Neuron (in vitro differentiated cells): ENCODE data around the gene CCDC27.
"Not testable (repeated sequence)": the region's sequence is repeated elsewhere in the genome, so short reads cannot be mapped to it uniquely, and the experiment has no call there.

Source experiments
- H2AFZ ChIP-seq: one replicate; pipeline ENCODE4 v1.6.1; 2013; ENCODE audit warnings: low read depth, mild to moderate bottlenecking, inconsistent platforms, low read length, moderate library complexity
- H3K27me3 ChIP-seq: one replicate; pipeline ENCODE4 v1.6.1; 2013; ENCODE audit warnings: low read length; ENCODE audit not compliant: insufficient read depth
- H3K36me3 ChIP-seq: one replicate; pipeline ENCODE4 v1.6.1; 2013; ENCODE audit warnings: low read length; ENCODE audit not compliant: insufficient read depth
- H3K4me1 ChIP-seq: one replicate; pipeline ENCODE4 v1.6.1; 2013; ENCODE audit warnings: low read length; ENCODE audit not compliant: insufficient read depth
- H3K4me3 ChIP-seq: 2 replicates; pipeline ENCODE4 v1.5.1; 2013; ENCODE audit warnings: mild to moderate bottlenecking, low read length, moderate library complexity
- H3K9me3 ChIP-seq: one replicate; pipeline ENCODE4 v1.6.1; 2013; ENCODE audit warnings: low read length

CCDC27 gene

GRCh38 chr1:3712573-3713535 is 39.4 kb upstream of the CCDC27 start:
- Histone ChIP-seq H2AFZ (no peak overlapping the region), H3K9me3 (no peaks in the 10 kb centered on the region), H3K4me3 (no peak overlapping the region), H3K27me3 (peaks cover 85% of the 10 kb centered on the region), H3K36me3 (no peaks in the 10 kb centered on the region), H3K4me1 (peaks cover 7% of the 10 kb centered on the region)

GRCh38 chr1:3713840-3714239 is 38.4 kb upstream of the CCDC27 start:
- H2AFZ ChIP-seq: no peak overlapping the region
- no peak overlapping the region for H3K4me3 ChIP-seq
- no peaks in the 10 kb centered on the region for H3K9me3 ChIP-seq
- H3K27me3 ChIP-seq: peaks cover 81% of the 10 kb centered on the region
- peaks cover 9% of the 10 kb centered on the region for H3K4me1 ChIP-seq
- H3K36me3 ChIP-seq: no peaks in the 10 kb centered on the region

- Histone ChIP-seq H3K4me1 (peaks cover 12% of the 10 kb centered on the region), H2AFZ (no peak overlapping the region), H3K36me3 (no peaks in the 10 kb centered on the region), H3K27me3 (peaks cover 77% of the 10 kb centered on the region), H3K4me3 (no peak overlapping the region), H3K9me3 (no peaks in the 10 kb centered on the region)
Measured at GRCh38 chr1:3714284-3714741, 37.9 kb upstream of the CCDC27 start.

- Histone ChIP-seq H2AFZ (no peak overlapping the region), H3K4me1 (peaks cover 15% of the 10 kb centered on the region), H3K36me3 (no peaks in the 10 kb centered on the region), H3K27me3 (peaks cover 72% of the 10 kb centered on the region), H3K9me3 (no peaks in the 10 kb centered on the region), H3K4me3 (no peak overlapping the region)
Measured at GRCh38 chr1:3714814-3715213, 37.4 kb upstream of the CCDC27 start.

GRCh38 chr1:3716351-3716750 is 35.9 kb upstream of the CCDC27 start:
- peaks cover 58% of the 10 kb centered on the region for H3K27me3 ChIP-seq
- H2AFZ ChIP-seq: no peak overlapping the region
- H3K9me3 ChIP-seq: no peaks in the 10 kb centered on the region
- H3K4me1 ChIP-seq: peaks cover 15% of the 10 kb centered on the region
- no peak overlapping the region for H3K4me3 ChIP-seq
- H3K36me3 ChIP-seq: no peaks in the 10 kb centered on the region

- no peak overlapping the region for H2AFZ ChIP-seq
- H3K27me3 ChIP-seq: peaks cover 50% of the 10 kb centered on the region
- no peaks in the 10 kb centered on the region for H3K9me3 ChIP-seq
- peaks cover 15% of the 10 kb centered on the region for H3K4me1 ChIP-seq
- H3K36me3 ChIP-seq: no peaks in the 10 kb centered on the region
- H3K4me3 ChIP-seq: no peak overlapping the region
Measured at GRCh38 chr1:3717041-3717714, 35.1 kb upstream of the CCDC27 start.

GRCh38 chr1:3717715-3718601 is 34.3 kb upstream of the CCDC27 start:
- H3K4me3 ChIP-seq: no peak overlapping the region
- no peaks in the 10 kb centered on the region for H3K9me3 ChIP-seq
- H3K36me3 ChIP-seq: no peaks in the 10 kb centered on the region
- peaks cover 44% of the 10 kb centered on the region for H3K27me3 ChIP-seq
- H2AFZ ChIP-seq: no peak overlapping the region
- H3K4me1 ChIP-seq: peaks cover 15% of the 10 kb centered on the region

- H3K4me3 ChIP-seq: no peak overlapping the region
- peaks cover 15% of the 10 kb centered on the region for H3K4me1 ChIP-seq
- H3K27me3 ChIP-seq: peaks cover 36% of the 10 kb centered on the region
- no peak overlapping the region for H2AFZ ChIP-seq
- H3K9me3 ChIP-seq: no peaks in the 10 kb centered on the region
- no peaks in the 10 kb centered on the region for H3K36me3 ChIP-seq
Measured at GRCh38 chr1:3718764-3719163, 33.5 kb upstream of the CCDC27 start.

GRCh38 chr1:3721955-3722465 is 30.2 kb upstream of the CCDC27 start:
- Histone ChIP-seq H3K4me3 (no peak overlapping the region), H3K4me1 (peaks cover 15% of the 10 kb centered on the region), H3K36me3 (no peaks in the 10 kb centered on the region), H2AFZ (no peak overlapping the region), H3K27me3 (peaks cover 12% of the 10 kb centered on the region), H3K9me3 (no peaks in the 10 kb centered on the region)

GRCh38 chr1:3722846-3723245 is 29.4 kb upstream of the CCDC27 start:
- Histone ChIP-seq H3K27me3 (peaks cover 6% of the 10 kb centered on the region), H3K9me3 (no peaks in the 10 kb centered on the region), H2AFZ (no peak overlapping the region), H3K4me1 (peaks cover 8% of the 10 kb centered on the region), H3K4me3 (no peak overlapping the region), H3K36me3 (no peaks in the 10 kb centered on the region)

- H2AFZ ChIP-seq, H3K36me3 ChIP-seq, H3K4me3 ChIP-seq, H3K4me1 ChIP-seq, H3K27me3 ChIP-seq, H3K9me3 ChIP-seq: not testable (repeated sequence)
Measured at GRCh38 chr1:3724416-3725030, 27.7 kb upstream of the CCDC27 start.

GRCh38 chr1:3725366-3725765 is 26.9 kb upstream of the CCDC27 start:
- no peaks in the 10 kb centered on the region for H3K36me3 ChIP-seq
- H3K27me3 ChIP-seq: no peaks in the 10 kb centered on the region
- H3K4me3 ChIP-seq: no peak overlapping the region
- H2AFZ ChIP-seq: no peak overlapping the region
- H3K9me3 ChIP-seq: no peaks in the 10 kb centered on the region
- H3K4me1 ChIP-seq: no peaks in the 10 kb centered on the region
